Left cardiac atrium (tissue), 4 donors: ENCODE results near the gene LGI4. TPM values are rescaled to one million over a fixed set of nuclear protein-coding genes. Genes with fewer than 3 reads are reported as not detected.

Experiments used
- ATAC-seq, 2 donors: fragments of 200-7000 bp; cut with Tn5 transposase; one replicate each; pipeline ENCODE4 v1.9.1; 2020; ENCODE audit warnings: mild to moderate bottlenecking in 2 of 2, moderate library complexity in 2 of 2
- DNase-seq: peaks from one replicate; pipeline ENCODE4 v3.0.0-alpha.2; 2020
- intact Hi-C, 2 donors: fragments of 100-400 bp; cut with DNase I; formaldehyde crosslinking; loops; one replicate each; pipeline versions ENCODE4 v1.14.1 to v1.15.1; 2022 to 2023
- long read RNA-seq: library from polyadenylated mRNA; unstranded; transcript quantifications from one replicate; pipeline ENCODE4 v2.0.0, GENCODE V29; 2021
- total RNA-seq, 2 donors: library from RNA; stranded (reverse); fragmentation: NEBNext Ultra II Directional; extraction: Animal tissue kit (Norgen Biotek cat#: 25700); gene quantifications; one replicate each; pipeline ENCODE4 v1.2.1, GENCODE V29; 2021
- donor health status: DM: no; HTN: yes; CAD: no.
- donor health status: DM: no; HTN: yes; CAD: no; lungs with severe emphysema.
- donor health status: DM: yes; HTN: yes; CAD: no.
- donor health status: Dilated cardiomyopathy.

Gene LGI4
- total RNA-seq = 10 to 100 TPM; 11.6 to 17.9 TPM
- long read RNA-seq, partial matches to known transcripts = 6 of 11 reads
- long read RNA-seq, other reads (novel, unspliced or antisense) = 2 of 11 reads

DNA sequence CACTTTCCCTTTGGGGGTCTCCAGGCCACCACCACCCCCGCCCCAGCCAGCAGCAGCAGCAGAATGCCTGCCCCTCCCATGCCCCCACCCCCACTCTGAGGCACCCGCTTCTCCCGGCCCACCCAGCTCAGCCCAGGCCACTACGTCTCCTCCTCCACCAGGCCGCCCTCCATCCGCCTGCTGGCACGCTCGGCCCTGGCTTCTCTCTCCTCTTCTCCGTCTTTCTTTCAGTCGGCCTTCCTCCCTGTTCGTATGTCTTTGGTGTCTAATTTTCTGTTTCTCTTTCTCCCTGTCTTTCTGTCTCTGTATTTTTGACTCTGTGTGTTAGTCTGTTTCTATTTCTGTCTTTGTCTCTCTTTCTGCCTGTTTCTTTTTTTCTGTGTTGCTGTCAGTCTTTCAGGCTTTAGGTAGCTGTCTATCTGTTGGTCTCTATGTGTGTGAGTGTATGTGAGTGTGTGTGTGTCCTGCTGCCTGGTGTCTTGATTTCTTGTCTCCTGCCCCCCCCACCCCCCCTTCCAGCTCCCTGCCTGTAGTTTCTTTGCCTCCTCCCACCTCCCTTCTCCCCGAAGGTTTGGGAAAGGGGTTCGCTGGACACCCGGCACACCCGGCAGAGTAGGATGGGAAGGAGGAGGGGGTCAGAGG lies at the start of gene LGI4:
Gene LGI4, minus strand, starts transcription at position 459 of the 642 bp plus-strand sequence. Its CDS starts 379 bp downstream, at position 80.
- intact Hi-C loops = loop anchor here in 1 of 2 donors (2.0 to 10.0 kb wide), 2 partner anchors 20 to 70 kb away; partner anchors contain the start of gene FXYD3
- DNase-seq (no peak), ATAC-seq (peak in 1 of 2 donors; percentile 0)

GRCh38 chr19:35184267-35184666 lies 49.4 kb upstream of the LGI4 start:
- ATAC-seq (no peak), DNase-seq (no peak)
- intact Hi-C loops = no loop called here

- no peak for ATAC-seq
- no peak for DNase-seq
- intact Hi-C loops = no loop called here
These were observed 46.5 kb upstream of the LGI4 start for GRCh38 chr19:35181387-35181786.

DNA sequence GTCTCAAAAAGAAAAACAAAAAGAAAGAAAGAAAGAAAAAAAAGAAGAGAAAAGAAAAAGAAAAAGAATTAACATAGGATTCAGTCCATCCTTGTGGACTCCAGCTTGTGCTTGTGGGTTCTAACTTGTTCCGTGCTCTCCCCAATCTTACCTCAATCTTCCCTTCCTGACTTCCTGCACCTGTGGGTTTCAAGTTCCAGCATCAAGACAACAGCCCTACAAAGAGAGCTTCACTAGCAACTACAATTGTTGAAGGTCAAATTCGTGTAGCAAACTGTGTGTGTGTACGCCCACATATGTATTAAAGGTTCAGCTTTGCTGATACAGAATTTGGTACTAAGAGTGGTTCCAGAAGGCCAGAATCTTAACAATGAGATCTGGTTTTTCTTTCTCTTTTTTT lies 45.0 kb upstream of the LGI4 start:
- intact Hi-C loops = no loop called here
- ATAC-seq (no peak), DNase-seq (no peak)

DNA sequence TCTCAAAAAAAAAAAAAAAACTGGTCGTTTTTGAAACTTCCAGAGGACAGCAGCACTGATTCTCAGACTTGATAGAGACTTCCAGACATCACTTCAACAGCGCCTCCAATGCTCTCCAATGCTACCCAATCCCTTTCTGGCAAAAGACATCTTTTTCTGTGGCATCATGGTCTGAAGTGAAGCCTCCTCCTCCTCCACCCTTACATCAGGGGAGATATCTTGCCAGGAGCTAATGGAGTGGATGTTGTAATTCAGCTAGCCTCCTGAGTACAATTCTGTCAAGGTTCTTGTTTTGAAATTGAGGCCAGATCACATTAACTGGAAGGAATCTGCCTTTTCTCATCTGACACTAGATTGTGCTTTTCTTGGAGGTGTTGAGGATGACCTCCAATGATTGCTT lies 43.8 kb upstream of the LGI4 start:
- DNase-seq (no peak), ATAC-seq (peak; percentile 35 to 42)
- intact Hi-C loops = no loop called here

- DNase-seq (no peak), ATAC-seq (no peak)
- intact Hi-C loops = no loop called here
These were observed 42.8 kb upstream of the LGI4 start for GRCh38 chr19:35177377-35178274.

DNA sequence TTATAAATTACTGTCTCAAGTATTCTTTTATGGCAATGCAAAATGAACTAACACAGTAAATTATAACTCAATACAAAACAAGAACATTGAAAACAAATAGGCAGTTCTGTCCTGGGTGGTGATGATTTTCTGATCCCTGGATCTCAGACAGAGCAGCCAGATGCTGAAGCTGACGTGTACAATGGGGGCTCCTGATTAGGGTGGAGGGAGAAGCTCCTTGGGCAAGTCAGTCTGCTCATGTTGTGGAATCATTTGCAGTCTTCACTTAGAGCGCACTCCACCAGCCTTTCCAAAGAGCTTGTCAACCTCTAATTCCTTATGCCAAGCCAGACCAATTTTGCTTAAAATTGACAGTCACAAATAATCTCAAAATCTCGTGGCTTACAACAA lies 41.3 kb upstream of the LGI4 start:
- intact Hi-C loops = no loop called here
- DNase-seq = no peak
- no peak for ATAC-seq

DNA sequence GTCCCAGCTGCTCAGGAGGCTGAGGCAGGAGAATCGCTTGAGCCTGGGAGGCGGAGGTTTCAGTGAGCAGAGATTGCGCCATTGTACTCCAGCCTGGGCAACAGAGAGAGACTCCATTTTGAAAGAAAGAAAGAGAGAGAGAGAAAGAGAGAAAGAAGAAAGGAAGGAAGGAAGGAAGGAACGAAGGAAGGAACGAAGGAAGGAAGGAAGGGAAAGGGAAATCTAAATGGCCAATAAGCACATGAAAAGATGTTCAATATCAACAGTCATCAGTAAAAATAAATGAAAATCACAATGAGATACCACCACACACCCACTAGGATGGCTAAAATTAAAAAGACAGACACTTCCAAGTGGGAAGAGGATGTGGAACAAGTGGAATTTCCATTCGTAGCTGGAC lies 39.4 kb upstream of the LGI4 start:
- DNase-seq (no peak), ATAC-seq (no peak)
- intact Hi-C loops = no loop called here

GRCh38 chr19:35171730-35172129 lies 36.9 kb upstream of the LGI4 start:
- ATAC-seq (no peak), DNase-seq (no peak)
- intact Hi-C loops = no loop called here

- no peak for DNase-seq
- intact Hi-C loops = no loop called here
- peak; percentile 37 to 42 for ATAC-seq
These were observed 35.7 kb upstream of the LGI4 start for GRCh38 chr19:35170359-35171061.

- ATAC-seq = no peak
- intact Hi-C loops = no loop called here
- DNase-seq = no peak
These were observed 34.5 kb upstream of the LGI4 start for GRCh38 chr19:35169221-35169995.

DNA sequence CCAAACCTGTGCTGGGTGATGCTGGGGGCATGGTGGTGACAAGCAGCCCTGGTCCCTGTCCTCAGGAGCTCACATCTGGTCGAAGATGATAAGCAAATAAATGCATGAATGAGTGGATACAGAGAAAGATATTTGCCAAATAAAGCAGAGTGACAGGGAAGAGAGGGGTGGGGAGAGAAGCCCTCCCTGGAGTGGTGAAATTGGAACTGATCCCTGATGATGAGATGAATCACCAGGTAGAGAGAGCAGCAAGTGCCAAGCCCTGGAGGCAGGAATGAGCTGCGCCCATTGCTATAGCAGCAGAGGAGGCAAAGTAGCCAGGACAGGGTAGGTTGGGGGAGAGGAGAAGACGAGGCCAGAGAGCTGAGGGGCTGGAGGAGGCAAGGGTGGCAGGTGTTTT lies 33.3 kb upstream of the LGI4 start:
- intact Hi-C loops = no loop called here
- DNase-seq (no peak), ATAC-seq (no peak)

- DNase-seq = no peak
- intact Hi-C loops = no loop called here
- ATAC-seq = no peak
These were observed 32.6 kb upstream of the LGI4 start for GRCh38 chr19:35167251-35168119.

DNA sequence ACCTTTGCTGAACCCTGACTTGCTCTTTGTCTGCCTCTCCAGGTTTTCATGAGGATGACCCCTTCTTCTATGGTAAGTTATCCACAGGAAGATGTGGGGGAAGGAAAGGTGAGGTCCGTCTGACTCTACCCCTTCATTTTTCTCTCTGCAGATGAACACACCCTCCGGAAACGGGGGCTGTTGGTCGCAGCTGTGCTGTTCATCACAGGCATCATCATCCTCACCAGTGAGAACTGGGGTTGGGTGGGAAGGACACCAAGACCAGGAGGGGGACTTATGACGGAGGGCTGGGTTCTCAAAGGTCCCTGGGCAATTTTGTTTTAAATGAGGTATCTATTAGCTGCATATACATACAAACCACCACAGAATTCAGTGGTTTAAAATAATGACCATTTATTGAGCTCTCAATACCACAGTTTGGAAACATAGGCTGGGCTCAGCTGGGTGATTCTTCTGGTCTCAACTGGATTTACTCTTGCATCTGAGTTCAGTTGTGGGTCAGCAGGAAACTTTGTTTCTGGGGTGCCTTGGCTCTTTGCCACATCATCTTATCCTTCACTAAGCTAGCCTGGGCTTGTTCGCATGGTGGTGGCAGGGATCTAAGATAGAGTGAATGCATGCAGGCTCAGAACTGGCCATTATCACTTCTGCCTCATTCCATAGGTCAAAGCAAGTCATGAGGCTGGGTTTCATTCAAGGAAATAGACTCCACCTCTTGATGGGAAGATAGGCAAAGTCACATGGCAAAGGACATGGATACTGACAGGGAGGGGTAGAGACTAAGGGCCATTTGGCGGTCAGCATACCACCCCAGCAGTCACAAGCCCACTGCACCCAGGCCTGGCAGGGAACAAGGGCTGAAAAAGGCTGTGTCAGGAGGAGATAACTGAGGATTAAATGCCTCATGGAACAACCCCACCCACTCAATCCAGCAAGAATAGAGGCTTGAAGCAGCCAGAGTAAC lies 31.5 kb upstream of the LGI4 start:
- ATAC-seq = no peak
- intact Hi-C loops = no loop called here
- no peak for DNase-seq

DNA sequence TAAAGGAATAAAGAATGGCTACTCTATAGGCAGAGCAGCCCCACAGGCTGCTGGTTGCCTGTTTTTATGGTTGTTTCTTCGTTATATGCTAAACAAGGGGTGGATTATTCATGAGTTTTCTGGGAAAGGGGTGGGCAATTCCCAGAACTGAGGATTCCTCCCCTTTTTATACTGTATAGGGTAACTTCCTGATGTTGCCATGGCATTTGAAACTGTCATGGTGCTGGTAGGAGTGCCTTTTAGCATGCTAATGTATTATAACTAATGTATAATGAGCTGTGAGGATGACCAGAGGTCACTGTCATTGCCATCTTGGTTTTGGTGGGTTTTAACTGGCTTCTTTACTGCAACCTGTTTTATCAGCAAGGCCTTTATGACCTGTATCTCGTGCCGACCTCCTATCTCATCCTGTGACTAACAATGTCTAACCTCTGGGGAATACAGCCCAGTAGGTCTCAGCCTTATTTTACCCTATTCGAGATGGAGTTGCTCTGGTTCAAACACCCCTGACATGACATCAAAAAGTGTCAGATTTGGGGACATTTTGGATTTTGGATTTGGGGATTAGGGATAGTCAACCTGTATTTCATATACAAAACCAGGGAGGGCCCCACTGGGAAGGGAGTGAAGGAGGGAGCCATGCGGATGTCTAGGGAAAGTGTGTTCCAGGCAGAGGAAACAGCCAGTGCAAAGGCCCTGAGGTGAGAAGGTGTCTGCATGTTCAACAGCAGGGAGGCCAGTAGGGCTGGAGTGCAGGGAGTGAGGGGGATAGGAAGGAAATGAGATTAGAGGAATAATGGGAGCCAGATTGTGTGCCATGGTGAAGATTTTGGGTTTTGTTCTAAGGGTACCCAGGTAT lies 30.6 kb upstream of the LGI4 start:
- ATAC-seq (no peak), DNase-seq (no peak)
- intact Hi-C loops = no loop called here

GRCh38 chr19:35164418-35164817 lies 29.6 kb upstream of the LGI4 start:
- intact Hi-C loops = no loop called here
- DNase-seq (no peak), ATAC-seq (no peak)
